Measurements from ENCODE around the gene FUBP1. TPM values are rescaled to one million over a fixed set of nuclear protein-coding genes. Genes with fewer than 3 reads are reported as not detected.
"Not testable (repeated sequence)": the region's sequence is repeated elsewhere in the genome, so short reads cannot be mapped to it uniquely, and the experiment has no call there.

The FUBP1 gene
- total RNA-seq, 1 donor from 2014 or later = 81.2 TPM

DNA sequence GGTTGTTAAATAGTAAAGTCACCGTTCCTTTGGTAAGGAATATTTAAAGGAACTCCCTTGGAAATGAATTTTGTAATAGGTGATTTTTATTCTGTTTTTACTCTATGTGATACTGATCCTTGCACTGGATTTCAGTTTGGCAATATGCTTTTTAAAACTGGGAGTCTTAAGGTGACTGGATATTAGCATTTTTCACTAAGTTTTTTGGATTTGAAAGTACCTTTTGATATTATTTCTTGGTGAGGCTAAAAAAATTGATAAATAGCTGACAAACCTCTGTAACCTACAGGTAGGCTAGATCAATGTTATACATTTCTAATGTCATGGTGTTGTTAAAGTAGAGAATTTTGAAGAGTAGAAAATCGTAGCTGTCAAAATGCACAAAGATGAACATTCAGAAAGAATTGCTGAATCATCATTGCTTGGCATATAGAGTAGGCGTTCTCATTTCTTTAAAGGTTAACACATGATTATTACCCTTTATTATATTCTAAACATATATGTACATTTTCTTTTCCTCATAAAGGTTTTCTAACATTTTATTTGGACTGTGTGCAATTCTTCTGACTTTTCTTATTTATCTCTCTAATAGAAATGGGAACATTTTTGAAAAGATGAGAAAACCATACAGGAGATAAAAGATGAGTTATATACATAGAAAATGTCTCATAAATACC is 24.3 kb upstream of the FUBP1 start:
- TF ChIP-seq, protein P1, sequence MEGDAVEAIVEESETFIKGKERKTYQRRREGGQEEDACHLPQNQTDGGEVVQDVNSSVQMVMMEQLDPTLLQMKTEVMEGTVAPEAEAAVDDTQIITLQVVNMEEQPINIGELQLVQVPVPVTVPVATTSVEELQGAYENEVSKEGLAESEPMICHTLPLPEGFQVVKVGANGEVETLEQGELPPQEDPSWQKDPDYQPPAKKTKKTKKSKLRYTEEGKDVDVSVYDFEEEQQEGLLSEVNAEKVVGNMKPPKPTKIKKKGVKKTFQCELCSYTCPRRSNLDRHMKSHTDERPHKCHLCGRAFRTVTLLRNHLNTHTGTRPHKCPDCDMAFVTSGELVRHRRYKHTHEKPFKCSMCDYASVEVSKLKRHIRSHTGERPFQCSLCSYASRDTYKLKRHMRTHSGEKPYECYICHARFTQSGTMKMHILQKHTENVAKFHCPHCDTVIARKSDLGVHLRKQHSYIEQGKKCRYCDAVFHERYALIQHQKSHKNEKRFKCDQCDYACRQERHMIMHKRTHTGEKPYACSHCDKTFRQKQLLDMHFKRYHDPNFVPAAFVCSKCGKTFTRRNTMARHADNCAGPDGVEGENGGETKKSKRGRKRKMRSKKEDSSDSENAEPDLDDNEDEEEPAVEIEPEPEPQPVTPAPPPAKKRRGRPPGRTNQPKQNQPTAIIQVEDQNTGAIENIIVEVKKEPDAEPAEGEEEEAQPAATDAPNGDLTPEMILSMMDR (conservative IDR thresholded peaks at IDR 0.05; ENCODE audit: low read depth, low read length) = no peak
- H3K4me3 ChIP-seq (ENCODE audit: low read depth, low read length) = no peak overlapping the region
- no peak for DNase-seq (ENCODE audit: low read depth)

DNA sequence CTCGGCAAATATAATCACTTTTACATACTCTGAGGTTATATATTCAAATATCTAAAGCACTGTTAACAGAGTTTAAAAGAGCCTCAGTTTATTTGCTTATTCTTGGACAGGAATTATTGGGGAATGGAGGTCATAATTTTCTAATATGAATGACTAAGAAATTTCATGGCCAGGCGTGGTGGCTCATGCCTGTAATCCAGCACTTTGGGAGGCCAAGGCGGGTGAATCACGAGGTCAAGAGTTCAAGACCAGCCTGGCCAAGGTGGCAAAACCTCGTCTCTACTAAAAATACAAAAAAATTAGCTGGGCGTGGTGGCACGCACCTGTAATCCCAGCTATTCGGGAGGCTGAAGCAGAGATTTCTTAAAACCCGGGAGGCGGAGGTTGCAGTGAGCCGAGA is 21.7 kb upstream of the FUBP1 start:
- not testable (repeated sequence) for DNase-seq (ENCODE audit: low read depth); H3K4me3 ChIP-seq (ENCODE audit: low read depth, low read length)

DNA sequence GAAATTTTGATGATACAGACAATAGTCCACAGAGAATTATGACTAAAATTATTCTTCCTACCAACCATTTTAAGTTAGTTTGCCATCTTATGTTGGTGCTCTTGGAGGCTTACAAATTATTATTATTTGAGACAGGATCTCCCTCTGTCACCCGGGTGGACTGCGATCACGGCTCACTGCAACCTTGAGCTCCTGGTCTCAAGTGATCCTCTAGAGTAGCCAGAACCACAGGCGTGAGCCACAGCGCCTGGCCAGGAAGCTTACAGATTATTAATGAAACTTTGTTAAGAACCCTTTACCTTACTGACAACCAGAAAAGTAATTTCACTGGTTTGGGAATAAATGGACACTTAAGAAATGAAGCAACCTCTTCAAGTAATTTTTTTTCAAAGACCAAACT is 17.9 kb upstream of the FUBP1 start:
- DNase-seq (ENCODE audit: low read depth) = no peak
- H3K4me3 ChIP-seq (ENCODE audit: low read depth, low read length) = no peak overlapping the region
- TF ChIP-seq, protein P1 (conservative IDR thresholded peaks at IDR 0.05; ENCODE audit: low read depth, low read length) = no peak

- no peak overlapping the region for H3K4me3 ChIP-seq (ENCODE audit: low read depth, low read length)
- TF ChIP-seq, protein P1 (conservative IDR thresholded peaks at IDR 0.05; ENCODE audit: low read depth, low read length) = no peak
- DNase-seq (ENCODE audit: low read depth) = no peak
These were observed 15.3 kb upstream of the FUBP1 start for GRCh38 chr1:77994117-77994705.

DNA sequence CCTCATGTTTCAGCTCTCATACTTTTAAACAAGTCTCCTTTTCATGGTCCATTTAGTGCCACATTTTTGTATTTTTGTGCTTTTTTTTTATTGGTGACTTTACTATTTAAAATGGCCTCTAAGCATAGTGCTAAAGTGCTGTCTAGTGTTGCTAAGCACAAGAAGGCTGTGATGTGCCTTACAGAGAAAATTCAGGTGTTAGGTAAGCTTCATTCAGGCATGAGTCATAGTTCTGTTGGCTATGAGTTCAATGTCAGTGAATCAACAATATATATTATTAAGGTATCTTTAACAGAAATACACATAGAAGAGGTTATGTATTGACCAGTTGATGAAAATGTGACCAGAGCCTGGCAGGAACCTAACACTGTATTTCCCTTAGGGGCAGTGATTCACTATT is 12.8 kb upstream of the FUBP1 start:
- no peak for DNase-seq (ENCODE audit: low read depth)
- TF ChIP-seq, protein P1 (conservative IDR thresholded peaks at IDR 0.05; ENCODE audit: low read depth, low read length) = no peak
- H3K4me3 ChIP-seq (ENCODE audit: low read depth, low read length) = no peak overlapping the region

DNA sequence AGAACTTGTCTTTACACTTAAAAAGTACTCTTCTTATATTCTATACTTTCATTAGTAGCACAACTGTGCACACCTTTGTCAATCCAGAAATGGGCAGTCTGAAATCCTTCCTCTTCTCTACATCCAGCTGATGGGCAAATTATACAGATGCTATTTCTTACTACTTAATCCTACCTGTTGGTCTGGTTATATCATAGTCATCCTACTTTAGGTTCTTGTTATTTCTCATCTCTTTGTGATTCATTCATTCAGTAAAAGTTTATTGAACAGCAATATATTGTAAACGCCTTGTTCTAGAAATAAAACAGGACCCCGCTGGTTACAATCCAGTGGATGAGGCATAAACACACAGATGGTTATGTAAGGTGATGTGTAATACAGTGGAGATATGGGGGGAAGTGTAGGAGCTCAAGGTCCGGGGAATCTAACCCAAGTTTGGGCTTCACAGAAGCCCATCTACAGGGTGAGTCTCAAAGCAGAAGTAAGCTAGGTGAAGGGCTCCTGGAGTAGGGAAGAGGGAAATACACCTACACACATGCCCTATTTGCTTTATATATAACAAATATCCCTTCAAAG is 11.8 kb upstream of the FUBP1 start:
- TF ChIP-seq, protein P1 (conservative IDR thresholded peaks at IDR 0.05; ENCODE audit: low read depth, low read length) = no peak
- no peak overlapping the region for H3K4me3 ChIP-seq (ENCODE audit: low read depth, low read length)
- DNase-seq (ENCODE audit: low read depth) = no peak

GRCh38 chr1:77989744-77990143 is 10.9 kb upstream of the FUBP1 start:
- DNase-seq (ENCODE audit: low read depth) = no peak
- no peak overlapping the region for H3K4me3 ChIP-seq (ENCODE audit: low read depth, low read length)
- TF ChIP-seq, protein P1 (conservative IDR thresholded peaks at IDR 0.05; ENCODE audit: low read depth, low read length) = no peak

All from epithelial cell of proximal tubule (primary cell).